Loucy (cell line): ENCODE results near the gene KCNT1.

Experiments
- CTCF ChIP-seq: fragments of 200-600 bp; sonication (generic); conservative IDR thresholded peaks from 2 replicates; pipeline ENCODE4 v1.5.1; 2014; ENCODE audit warnings: mild to moderate bottlenecking, antibody characterized with exemption, low read length
- EZH2phosphoT487 ChIP-seq: fragments of 200-600 bp; IDR thresholded peaks from 2 replicates; pipeline ENCODE4 v1.6.1; 2018; ENCODE audit warnings: antibody characterized with exemption, mild to moderate bottlenecking, moderate library complexity, borderline replicate concordance

DNA sequence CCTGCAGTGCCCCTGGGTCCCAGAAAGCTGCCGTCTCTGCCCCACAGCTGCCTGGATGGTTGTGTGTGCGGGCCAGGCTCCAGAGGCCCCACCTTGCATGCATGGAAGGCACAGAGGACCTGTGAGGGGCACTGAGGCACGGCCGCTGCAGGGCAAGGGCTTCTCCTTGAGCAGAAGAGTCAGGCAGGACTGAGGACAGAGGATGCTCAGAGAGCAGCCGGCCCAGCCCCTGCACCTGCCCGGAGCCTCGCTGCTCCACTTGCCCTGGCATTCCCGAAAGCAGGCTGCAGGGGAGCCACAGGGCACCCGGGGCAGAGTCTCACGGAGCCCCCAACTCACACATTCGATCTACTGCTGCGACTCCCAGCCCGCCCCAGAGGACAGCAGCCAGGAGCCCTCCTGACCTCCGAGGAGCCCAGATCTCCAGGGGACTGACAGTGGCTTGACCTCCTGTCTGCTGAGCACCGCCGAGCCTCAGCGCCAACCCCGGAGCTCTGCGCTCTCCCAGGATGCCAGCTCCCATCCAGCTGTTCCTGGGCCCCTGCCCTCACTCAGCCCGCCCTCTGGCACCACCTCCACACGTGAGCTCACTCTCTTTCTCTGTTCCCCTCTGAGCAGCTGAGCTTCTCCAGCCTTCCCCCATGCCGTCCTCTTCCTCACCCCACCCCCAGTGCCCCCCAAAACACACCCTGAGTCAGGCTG lies 95.0 kb downstream of the KCNT1 start:
- TF ChIP-seq CTCF (no peak), EZH2phosphoT487 (no peak)
